Spleen (tissue), 11 donors: Measurements from ENCODE around the gene KIF5C. TPM values are rescaled to one million over a fixed set of nuclear protein-coding genes. Genes with fewer than 3 reads are reported as not detected.

ENCODE experiments used
- DNase-seq: peaks from one replicate; pipeline ENCODE4 v3.0.0-alpha.2; 2020
- H3K27ac ChIP-seq, 8 donors: fragments of 200-600 bp; sonication (generic) in 7 of 8; 1 replicate in 4 of 8; 2 replicates in 4 of 8; pipeline versions ENCODE4 v1.5.0 to v1.8.0; 2016 to 2021; ENCODE audit warnings: inconsistent platforms in 4 of 8, mild to moderate bottlenecking in 4 of 8, moderate library complexity in 1 of 8
- H3K27me3 ChIP-seq, 7 donors: fragments of 200-600 bp; sonication (generic) in 6 of 7; replicated peaks in 1 of 7; 1 replicate in 4 of 7; 2 replicates in 3 of 7; pipeline versions ENCODE4 v1.5.0 to v1.8.0; 2016 to 2021; ENCODE audit warnings: inconsistent platforms in 3 of 7, mild to moderate bottlenecking in 1 of 7
- H3K36me3 ChIP-seq, 6 donors: fragments of 200-600 bp; sonication (generic) in 5 of 6; 1 replicate in 4 of 6; 2 replicates in 2 of 6; pipeline versions ENCODE4 v1.5.0 to v1.8.0; 2016 to 2021; ENCODE audit warnings: inconsistent platforms in 2 of 6
- H3K4me1 ChIP-seq, 6 donors: fragments of 200-600 bp; sonication (generic) in 5 of 6; 1 replicate in 3 of 6; 2 replicates in 3 of 6; pipeline versions ENCODE4 v1.5.0 to v1.8.0; 2016 to 2021; ENCODE audit warnings: inconsistent platforms in 3 of 6
- H3K4me3 ChIP-seq, 8 donors: fragments of 200-600 bp; sonication (generic) in 7 of 8; 1 replicate in 4 of 8; 2 replicates in 4 of 8; pipeline versions ENCODE4 v1.5.0 to v1.8.0; 2016 to 2021; ENCODE audit warnings: inconsistent platforms in 4 of 8, mild to moderate bottlenecking in 4 of 8, moderate library complexity in 2 of 8
- H3K9me3 ChIP-seq, 8 donors: fragments of 200-600 bp; sonication (generic) in 7 of 8; 1 replicate in 4 of 8; 2 replicates in 4 of 8; pipeline versions ENCODE4 v1.5.0 to v1.8.0; 2016 to 2021; ENCODE audit warnings: inconsistent platforms in 4 of 8
- POLR2A ChIP-seq, 3 donors: fragments of 450-650 bp; IDR thresholded peaks; one replicate each; pipeline ENCODE4 v1.5.1; 2017; ENCODE audit warnings: antibody characterized with exemption in 3 of 3, mild to moderate bottlenecking in 1 of 3
- POLR2AphosphoS5 ChIP-seq, 3 donors: sonication (generic); formaldehyde crosslinking; IDR thresholded peaks; one replicate each; pipeline ENCODE4 v1.5.1; 2017; ENCODE audit warnings: antibody characterized with exemption in 3 of 3
- WGBS, 5 donors: extraction: QIAGEN DNeasy Blood & Tissue Kit in 3 of 5; methylation state at CpG; one replicate each; pipeline versions ENCODE4 v1.1.5 to v1.1.7; 2013 to 2018; 5-methylcytosine and 5-hydroxymethylcytosine counted together
- intact Hi-C: fragments of 100-400 bp; cut with DNase I; formaldehyde crosslinking; loops from one replicate; pipeline ENCODE4 v1.15.0; 2023; ENCODE audit warnings: low total_unique reads
- polyA plus RNA-seq, 3 donors: library from polyadenylated mRNA; stranded (reverse); fragments of 200-250 nt; gene quantifications; one replicate each; pipeline ENCODE4 v1.2.1, GENCODE V29; 2013
- total RNA-seq, 7 donors: library from RNA; depleted of rRNA in 3 of 7; stranded (reverse); fragments of >200 nt in 3 of 7; fragmentation: NEBNext Ultra II Directional in 4 of 7; extraction: Animal tissue kit (Norgen Biotek cat#: 25700) in 4 of 7; gene quantifications; one replicate each; pipeline versions ENCODE4 v1.1.0 to v1.2.1, GENCODE V29; 2016 to 2021
- TF ChIP-seq, protein P1 (sequence below), 11 experiments: fragments of 200-600 bp in 7 of 11; fragments of 450-650 bp in 4 of 11; sonication (generic) in 4 of 11; IDR thresholded peaks in 8 of 11; conservative IDR thresholded peaks in 3 of 11; 1 replicate in 7 of 11; 2 replicates in 4 of 11; pipeline versions ENCODE4 v1.4.0 to v1.8.0; 2016 to 2021; ENCODE audit warnings: antibody characterized with exemption in 11 of 11, inconsistent platforms in 4 of 11, mild to moderate bottlenecking in 1 of 11
- donor health status: healthy with polysubstance abuse.
- donor health status: DM: no; HTN: no; CAD: no; lungs with moderate emphysema.
- donor health status: DM: no; HTN: no; CAD: no.
- donor health status: Bipolar disorder and iron deficiency.
- donor health status: healthy.
- donor health status: DM: no; HTN: no; CAD: no.
- donor health status: DM: yes; HTN: yes; CAD: no.

Gene KIF5C
- total and polyA plus RNA-seq, 10 donors, result 0.61 to 8.3 (median 4.3) TPM

DNA sequence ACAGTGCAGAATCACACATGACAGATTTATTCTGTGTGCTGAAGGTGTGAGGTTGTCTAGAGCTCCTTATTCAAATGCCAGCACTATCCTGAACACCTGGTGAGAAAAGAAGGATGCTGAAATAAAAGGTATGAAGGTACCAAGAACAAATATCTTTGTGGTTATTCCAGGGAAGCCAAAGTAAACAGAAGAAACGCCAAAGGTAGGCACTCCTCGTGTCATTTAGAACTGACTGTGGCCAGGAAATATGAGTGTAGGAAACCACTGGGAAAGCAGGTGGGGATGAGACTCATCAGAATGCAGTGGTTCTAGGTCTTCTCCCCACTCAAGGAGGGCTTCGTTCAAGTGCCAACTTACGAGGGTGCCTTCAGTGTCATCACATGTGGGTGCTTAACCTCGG is 80.8 kb downstream of the KIF5C start:
- Histone ChIP-seq H3K27ac (no peak overlapping the region), H3K27me3 (no peaks in the 10 kb centered on the region), H3K9me3 (no peaks in the 10 kb centered on the region), H3K4me1 (no peaks in the 10 kb centered on the region), H3K4me3 (no peak overlapping the region), H3K36me3 (no peaks in the 10 kb centered on the region)
- no peak for DNase-seq
- intact Hi-C loops, result no loop called here
- 79 to 92% (median 85%) methylated on average over 5 of the region's 5 CpGs for WGBS, 5 donors
- TF ChIP-seq POLR2AphosphoS5 (IDR thresholded peaks at IDR 0.05), result no peak

- H3K36me3 ChIP-seq, result no peaks in the 10 kb centered on the region
- no peaks in the 10 kb centered on the region for H3K9me3 ChIP-seq
- TF ChIP-seq POLR2AphosphoS5 (IDR thresholded peaks at IDR 0.05) (no peak), POLR2A (IDR thresholded peaks at IDR 0.05) (no peak)
- TF ChIP-seq, protein P1, sequence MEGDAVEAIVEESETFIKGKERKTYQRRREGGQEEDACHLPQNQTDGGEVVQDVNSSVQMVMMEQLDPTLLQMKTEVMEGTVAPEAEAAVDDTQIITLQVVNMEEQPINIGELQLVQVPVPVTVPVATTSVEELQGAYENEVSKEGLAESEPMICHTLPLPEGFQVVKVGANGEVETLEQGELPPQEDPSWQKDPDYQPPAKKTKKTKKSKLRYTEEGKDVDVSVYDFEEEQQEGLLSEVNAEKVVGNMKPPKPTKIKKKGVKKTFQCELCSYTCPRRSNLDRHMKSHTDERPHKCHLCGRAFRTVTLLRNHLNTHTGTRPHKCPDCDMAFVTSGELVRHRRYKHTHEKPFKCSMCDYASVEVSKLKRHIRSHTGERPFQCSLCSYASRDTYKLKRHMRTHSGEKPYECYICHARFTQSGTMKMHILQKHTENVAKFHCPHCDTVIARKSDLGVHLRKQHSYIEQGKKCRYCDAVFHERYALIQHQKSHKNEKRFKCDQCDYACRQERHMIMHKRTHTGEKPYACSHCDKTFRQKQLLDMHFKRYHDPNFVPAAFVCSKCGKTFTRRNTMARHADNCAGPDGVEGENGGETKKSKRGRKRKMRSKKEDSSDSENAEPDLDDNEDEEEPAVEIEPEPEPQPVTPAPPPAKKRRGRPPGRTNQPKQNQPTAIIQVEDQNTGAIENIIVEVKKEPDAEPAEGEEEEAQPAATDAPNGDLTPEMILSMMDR (IDR thresholded peaks at IDR 0.05 in 8 of 11, conservative IDR thresholded peaks at IDR 0.05 in 3 of 11), result no peak
- WGBS, 5 donors, result 55 to 91% (median 73%) methylated on average over 4 of the region's 4 CpGs
- no peak overlapping the region for H3K4me3 ChIP-seq
- intact Hi-C loops, result no loop called here
- no peaks in the 10 kb centered on the region for H3K4me1 ChIP-seq
- DNase-seq, result no peak
- H3K27me3 ChIP-seq, result no peaks in the 10 kb centered on the region
- H3K27ac ChIP-seq, result no peak overlapping the region
Measured at GRCh38 chr2:148957023-148957422, 82.0 kb downstream of the KIF5C start.

- WGBS, 5 donors, result 88 to 95% (median 91%) methylated on average over 5 of the region's 5 CpGs
- H3K4me3 ChIP-seq, result no peak overlapping the region
- intact Hi-C loops, result no loop called here
Measured at GRCh38 chr2:148959745-148960144, 84.7 kb downstream of the KIF5C start.

GRCh38 chr2:148960483-148960882 is 85.5 kb downstream of the KIF5C start:
- Histone ChIP-seq H3K36me3 (no peaks in the 10 kb centered on the region), H3K27me3 (no peaks in the 10 kb centered on the region), H3K27ac (no peak overlapping the region), H3K4me3 (no peak overlapping the region), H3K9me3 (no peaks in the 10 kb centered on the region), H3K4me1 (peaks cover 0 to 4% (median 0%) of the 10 kb centered on the region in 6 donors)
- no peak for DNase-seq
- intact Hi-C loops, result no loop called here
- WGBS, 5 donors, result 89 to 94% (median 92%) methylated on average over 3 of the region's 3 CpGs
- TF ChIP-seq POLR2A (IDR thresholded peaks at IDR 0.05), result no peak
- TF ChIP-seq, protein P1 (IDR thresholded peaks at IDR 0.05 in 8 of 11, conservative IDR thresholded peaks at IDR 0.05 in 3 of 11), result no peak
- TF ChIP-seq POLR2AphosphoS5 (IDR thresholded peaks at IDR 0.05), result no peak

More at GRCh38 chr2:148959745-148960144, 84.7 kb downstream of the KIF5C start:
- Histone ChIP-seq H3K36me3 (no peaks in the 10 kb centered on the region), H3K27me3 (no peaks in the 10 kb centered on the region), H3K4me1 (no peaks in the 10 kb centered on the region), H3K9me3 (no peaks in the 10 kb centered on the region), H3K27ac (no peak overlapping the region)
- no peak for TF ChIP-seq POLR2A (IDR thresholded peaks at IDR 0.05)
- TF ChIP-seq, protein P1 (IDR thresholded peaks at IDR 0.05 in 8 of 11, conservative IDR thresholded peaks at IDR 0.05 in 3 of 11), result no peak
- TF ChIP-seq POLR2AphosphoS5 (IDR thresholded peaks at IDR 0.05), result no peak
- no peak for DNase-seq

GRCh38 chr2:148963461-148963860 is 88.4 kb downstream of the KIF5C start:
- H3K27ac ChIP-seq, result no peak overlapping the region
- peaks cover 0 to 11% (median 0%) of the 10 kb centered on the region in 6 donors for H3K4me1 ChIP-seq
- no peak for DNase-seq
- H3K4me3 ChIP-seq, result no peak overlapping the region
- no peaks in the 10 kb centered on the region for H3K9me3 ChIP-seq
- intact Hi-C loops, result no loop called here
- TF ChIP-seq POLR2AphosphoS5 (IDR thresholded peaks at IDR 0.05), result no peak
- TF ChIP-seq, protein P1 (IDR thresholded peaks at IDR 0.05 in 8 of 11, conservative IDR thresholded peaks at IDR 0.05 in 3 of 11), result no peak
- no peaks in the 10 kb centered on the region for H3K27me3 ChIP-seq
- H3K36me3 ChIP-seq, result no peaks in the 10 kb centered on the region
- 81 to 92% (median 87%) methylated on average over 3 of the region's 3 CpGs for WGBS, 5 donors
